NCI-H2029 (cell line): Measurements from ENCODE around the gene FAM234A.
"Not testable (repeated sequence)": the region's sequence is repeated elsewhere in the genome, so short reads cannot be mapped to it uniquely, and the experiment has no call there.

Experiments
- DNase-seq: peaks from one replicate; lab custom pipeline; 2025; lab: John Stamatoyannopoulos, UW

The FAM234A gene

DNA sequence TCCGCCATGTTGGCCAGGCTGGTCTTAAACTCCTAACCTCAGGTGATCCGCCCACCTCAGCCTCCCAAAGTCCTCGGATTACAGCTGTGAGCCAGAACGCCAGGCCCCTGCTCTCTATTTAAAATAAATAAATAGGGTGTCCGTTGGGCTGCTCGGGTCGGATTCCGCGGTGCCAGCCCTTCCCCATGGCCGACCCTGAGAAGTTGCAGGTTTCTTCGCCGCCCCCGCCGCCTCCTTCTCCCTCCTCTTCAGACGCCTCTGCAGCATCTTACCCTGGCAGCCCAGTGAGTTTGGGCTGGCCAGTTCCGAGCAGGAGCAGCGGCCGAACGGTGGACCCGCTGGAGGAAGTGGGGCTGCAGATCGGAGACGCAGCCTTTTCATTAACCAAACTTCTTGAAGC is 3.7 kb upstream of the FAM234A start:
- DNase-seq: no peak

DNA sequence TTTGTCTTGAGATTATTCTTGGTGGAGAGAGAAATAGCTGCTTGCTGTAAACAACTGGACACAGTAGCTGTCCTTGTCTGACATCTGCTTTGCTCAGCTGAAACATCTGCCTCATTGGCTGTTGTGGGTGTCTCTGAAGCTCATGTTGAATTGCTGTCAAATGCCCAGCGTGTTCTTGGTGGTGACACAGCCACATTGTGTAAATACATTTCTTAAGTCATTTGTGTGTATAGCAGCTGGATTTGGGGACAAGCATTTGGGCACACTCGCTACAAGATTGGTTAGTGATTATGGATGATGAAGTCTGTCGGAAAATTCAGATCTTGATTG is 5.3 kb downstream of the FAM234A start:
- DNase-seq: no peak

- DNase-seq: no peak
Observed at GRCh38 chr16:240559-240958, 5.9 kb downstream of the FAM234A start.

DNA sequence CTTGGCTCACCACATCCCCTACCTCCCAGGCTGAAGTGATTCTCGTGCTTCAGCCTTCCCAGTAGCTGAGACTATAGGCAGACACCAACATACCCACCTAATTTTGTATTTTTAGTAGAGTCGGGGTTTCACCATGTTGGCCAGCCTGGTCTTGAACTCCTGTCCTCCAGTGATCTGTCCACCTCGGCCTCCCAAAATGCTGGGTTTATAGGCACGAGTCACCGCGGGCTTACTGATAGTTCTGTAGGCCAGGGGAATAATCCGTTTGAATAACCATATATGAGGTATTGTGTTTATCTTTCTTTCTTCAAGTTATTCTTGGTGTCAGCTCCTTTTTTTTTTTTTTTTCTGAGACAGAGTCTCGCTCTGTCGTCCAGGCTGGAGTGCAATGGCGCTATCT is 7.7 kb downstream of the FAM234A start:
- DNase-seq: no peak

GRCh38 chr16:243348-243747 is 8.7 kb downstream of the FAM234A start:
- no peak for DNase-seq

- no peak for DNase-seq
Observed at GRCh38 chr16:245105-245504, 10.5 kb downstream of the FAM234A start.

GRCh38 chr16:247027-247426 is 12.4 kb downstream of the FAM234A start:
- no peak for DNase-seq

GRCh38 chr16:249431-249830 is 14.8 kb downstream of the FAM234A start:
- no peak for DNase-seq

DNA sequence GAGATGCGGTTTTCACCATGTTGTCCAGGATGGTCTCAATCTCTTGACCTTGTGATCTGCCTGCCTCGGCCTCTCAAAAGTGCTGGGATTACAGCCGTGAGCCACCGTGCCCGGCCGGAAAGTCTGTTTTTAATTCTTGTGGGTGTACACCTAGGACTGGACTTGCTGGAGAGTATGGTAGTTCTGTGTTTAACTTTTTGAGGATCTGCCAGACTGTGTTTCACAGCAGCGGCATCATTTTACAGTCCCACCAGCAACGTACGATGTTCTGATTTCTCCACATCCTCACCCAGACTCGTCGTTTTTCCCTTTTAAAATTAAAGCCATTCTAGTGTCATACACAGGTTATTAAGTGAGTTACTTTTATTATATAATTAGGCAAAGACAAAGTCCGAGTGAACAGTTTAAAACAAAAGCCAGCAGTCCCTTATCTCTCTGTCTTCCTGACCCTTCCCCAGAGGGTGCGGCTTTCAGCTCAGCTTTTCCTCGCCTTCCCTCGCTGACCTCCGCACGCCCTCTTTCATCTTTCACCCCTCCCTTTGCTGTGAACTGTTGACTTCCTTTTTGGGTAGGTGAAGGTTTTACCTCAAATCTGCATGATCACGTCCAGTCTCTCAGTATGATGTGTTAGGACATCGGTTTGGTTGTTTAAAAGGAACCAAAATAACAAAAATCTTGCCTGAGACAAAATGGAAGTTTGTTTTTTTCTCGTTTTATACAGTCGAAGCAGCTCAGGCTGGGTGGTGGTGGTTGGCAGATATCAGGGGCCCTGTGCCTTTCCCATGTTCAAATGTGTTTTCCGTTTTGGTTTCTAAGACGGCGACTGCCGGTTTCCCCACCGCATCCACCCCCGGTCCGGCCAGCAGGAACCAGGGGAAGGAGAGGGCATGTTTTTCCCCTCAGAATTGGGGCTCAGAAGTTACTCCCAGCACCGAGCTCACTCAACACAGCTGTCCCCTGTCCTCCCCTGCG is 18.0 kb downstream of the FAM234A start:
- DNase-seq: no peak

DNA sequence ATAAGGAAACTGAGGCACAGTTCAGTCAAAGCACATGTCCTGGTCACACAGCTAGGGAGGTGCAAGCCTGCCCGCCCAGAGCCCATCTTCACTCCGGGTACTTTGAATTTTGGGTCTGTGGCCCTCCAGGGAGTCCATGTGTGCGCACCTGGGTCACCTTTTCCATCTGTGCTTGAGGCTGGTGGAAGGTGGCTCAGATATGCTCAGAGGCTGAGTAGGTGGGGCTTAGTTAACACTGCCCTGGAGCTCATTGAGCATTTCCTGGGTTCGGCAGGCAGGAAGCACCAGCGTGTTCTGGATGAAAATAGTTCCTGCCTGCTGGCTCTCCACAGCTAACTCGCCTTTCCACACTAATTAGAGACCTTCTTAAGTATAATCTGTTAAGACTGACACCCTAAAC is 19.2 kb downstream of the FAM234A start:
- DNase-seq: no peak

DNA sequence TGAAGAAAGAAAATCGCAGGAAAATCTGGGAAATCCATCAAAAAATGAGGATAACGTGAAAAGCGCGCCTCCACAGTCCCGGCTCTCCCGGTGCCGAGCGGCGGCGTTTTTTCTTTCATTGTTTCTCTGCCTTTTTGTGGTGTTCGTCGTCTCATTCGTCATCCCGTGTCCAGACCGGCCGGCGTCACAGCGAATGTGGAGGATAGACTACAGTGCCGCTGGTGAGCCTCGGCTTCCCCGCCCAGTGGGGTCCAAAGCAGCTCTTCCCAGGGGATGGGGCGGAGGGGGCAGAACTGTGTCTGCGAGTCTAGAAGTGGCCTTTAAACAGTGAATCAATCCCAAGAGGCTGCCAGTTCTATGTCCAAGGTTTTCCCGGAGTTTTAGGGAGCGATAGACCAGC is 19.8 kb downstream of the FAM234A start:
- no peak for DNase-seq

DNA sequence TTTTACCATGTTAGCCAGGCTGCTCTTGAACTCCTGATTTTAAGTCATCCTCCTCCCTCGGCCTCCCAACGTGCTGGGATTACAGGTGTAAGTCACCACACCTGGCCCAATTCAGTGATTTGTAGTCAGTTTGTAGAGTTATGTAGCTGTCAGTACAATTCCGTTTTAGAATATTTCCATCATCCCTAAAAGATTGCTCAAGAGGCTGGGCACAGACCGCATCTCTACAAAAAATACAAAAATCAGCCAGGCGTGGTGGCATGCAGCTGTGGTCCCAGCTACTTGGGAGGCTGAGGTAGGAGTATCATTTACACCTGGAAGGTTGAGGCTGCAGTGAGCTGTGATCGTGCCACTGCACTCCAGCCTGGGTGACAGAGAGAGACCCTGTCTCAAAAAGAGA is 20.6 kb downstream of the FAM234A start:
- DNase-seq: no peak

DNA sequence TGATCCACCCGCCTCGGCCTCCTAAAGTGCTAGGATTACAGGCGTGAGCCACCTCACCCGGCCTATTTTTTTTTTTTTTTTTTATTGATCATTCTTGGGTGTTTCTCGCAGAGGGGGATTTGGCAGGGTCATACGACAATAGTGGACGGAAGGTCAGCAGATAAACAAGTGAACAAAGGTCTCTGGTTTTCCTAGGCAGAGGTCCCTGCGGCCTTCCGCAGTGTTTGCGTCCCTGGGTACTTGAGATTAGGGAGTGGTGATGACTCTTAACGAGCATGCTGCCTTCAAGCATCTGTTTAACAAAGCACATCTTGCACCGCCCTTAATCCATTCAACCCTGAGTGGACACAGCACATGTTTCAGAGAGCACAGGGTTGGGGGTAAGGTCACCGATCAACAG is 23.5 kb downstream of the FAM234A start:
- not testable (repeated sequence) for DNase-seq

DNA sequence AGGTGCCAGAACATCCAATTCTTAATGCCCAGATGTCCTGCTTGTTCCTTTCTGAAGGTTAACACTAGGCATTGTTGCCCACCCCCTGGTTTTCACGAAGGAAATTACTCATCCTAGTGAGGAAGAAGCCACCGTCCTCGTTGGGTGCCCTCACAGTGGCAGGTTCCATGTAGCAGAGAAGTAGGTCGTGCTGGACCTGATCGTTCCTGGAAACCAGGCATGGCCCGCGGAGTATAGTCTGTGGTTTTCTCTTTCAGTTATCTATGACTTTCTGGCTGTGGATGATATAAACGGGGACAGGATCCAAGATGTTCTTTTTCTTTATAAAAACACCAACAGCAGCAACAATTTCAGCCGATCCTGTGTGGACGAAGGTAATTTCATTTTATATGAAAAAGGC is 24.6 kb downstream of the FAM234A start:
- no peak for DNase-seq

GRCh38 chr16:259814-260253 is 25.2 kb downstream of the FAM234A start:
- DNase-seq: no peak

DNA sequence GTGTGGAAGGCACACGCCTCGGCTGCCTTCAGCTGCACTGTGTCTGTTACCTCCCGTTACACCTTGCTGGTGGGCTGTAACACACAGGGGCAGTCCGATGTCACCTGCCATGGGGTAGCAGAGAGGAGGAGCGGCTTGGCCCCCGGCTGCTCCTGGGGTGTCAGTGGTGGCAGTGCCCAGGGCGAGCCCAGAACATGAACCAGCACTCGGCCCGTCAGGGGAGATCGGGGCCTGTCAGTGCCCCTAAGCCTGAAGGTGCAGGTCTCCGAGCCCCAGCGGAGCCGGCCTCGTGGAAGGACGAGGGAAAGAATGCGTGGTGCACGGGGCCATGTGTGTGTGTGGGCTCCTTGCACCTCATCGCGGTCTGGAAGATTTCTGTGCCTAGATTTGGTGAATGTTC is 25.7 kb downstream of the FAM234A start:
- no peak for DNase-seq

- DNase-seq: no peak
Observed at GRCh38 chr16:261031-261691, 26.5 kb downstream of the FAM234A start.

DNA sequence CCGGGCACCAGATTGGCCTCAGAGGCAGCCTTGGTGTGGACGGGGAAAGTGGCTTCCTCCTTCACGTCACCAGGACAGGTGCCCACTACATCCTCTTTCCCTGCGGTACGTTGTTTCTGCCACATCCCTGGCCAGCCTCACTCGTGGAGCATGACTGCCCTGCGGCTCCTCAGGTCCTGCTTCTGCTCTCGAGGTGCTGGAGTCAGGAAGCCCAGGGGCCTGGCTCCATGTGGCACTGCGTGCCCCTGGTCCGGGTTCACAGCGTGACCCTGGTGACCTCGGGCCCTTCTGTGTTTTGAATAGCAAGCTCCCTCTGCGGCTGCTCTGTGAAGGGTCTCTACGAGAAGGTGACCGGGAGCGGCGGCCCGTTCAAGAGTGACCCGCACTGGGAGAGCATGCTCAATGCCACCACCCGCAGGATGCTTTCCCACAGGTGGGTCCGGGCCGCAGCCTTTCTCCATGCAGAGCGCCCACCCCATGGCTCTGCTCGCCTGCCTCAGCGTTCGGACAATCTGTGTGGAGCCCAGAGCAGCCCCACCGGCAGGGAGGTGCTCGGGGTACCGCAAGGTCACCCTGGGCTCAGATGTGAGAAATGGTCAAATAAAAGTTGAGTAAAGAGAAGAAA is 27.6 kb downstream of the FAM234A start:
- no peak for DNase-seq

DNA sequence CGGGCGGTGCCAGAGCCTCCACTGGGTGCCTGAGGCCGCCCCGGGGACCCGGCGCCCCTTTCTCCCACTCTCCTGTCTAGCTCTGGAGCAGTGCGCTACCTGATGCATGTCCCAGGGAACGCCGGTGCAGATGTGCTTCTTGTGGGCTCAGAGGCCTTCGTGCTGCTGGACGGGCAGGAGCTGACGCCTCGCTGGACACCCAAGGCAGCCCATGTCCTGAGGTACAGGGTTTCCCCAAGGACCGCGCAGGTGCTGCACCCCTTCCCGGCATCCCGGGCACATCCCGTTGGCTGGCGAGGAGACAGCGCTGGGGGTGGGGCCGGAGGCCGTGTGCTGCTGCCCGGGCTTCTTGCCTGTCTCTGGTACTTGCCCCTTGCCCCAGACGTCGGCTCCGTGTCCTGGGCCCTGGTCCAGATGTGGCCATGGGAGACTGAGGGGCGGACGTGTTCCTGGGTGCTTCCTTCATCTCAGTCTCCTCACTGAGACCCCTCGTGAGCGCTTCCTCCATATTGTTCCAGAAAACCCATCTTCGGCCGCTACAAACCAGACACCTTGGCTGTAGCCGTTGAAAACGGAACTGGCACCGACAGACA is 28.7 kb downstream of the FAM234A start:
- no peak for DNase-seq

DNA sequence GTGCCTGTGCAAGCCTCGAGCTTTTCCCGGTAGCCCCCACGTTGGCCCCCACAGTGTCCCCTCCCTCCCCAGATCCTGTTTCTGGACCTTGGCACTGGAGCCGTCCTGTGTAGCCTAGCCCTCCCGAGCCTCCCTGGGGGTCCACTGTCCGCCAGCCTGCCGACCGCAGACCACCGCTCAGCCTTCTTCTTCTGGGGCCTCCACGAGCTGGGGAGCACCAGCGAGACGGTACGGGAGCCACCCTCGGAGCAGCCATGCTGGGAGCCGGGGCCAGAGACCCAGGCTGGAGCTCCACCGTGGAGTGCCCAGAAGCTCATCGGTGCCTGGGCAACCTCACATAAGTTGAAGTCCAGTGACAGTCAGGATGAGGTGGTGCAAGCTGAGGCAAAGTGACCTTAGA is 29.3 kb downstream of the FAM234A start:
- DNase-seq: no peak

DNA sequence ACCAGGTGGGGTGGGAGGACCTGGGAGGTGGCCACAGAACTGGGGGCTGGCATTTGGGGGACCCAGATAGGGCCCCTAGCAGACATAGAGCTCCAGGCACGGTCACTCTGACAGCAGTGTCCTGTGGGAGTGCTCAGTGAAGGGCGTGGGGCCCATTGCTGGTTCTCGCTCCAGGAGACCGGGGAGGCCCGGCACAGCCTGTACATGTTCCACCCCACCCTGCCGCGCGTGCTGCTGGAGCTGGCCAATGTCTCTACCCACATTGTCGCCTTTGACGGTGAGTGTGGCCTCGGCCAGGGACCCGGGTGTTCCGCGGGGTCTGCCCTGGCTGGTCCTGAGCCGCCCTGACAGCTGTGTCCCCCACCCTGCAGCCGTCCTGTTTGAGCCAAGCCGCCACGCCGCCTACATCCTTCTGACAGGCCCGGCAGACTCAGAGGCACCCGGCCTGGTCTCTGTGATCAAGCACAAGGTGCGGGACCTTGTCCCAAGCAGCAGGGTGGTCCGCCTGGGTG is 29.9 kb downstream of the FAM234A start:
- DNase-seq: no peak

DNA sequence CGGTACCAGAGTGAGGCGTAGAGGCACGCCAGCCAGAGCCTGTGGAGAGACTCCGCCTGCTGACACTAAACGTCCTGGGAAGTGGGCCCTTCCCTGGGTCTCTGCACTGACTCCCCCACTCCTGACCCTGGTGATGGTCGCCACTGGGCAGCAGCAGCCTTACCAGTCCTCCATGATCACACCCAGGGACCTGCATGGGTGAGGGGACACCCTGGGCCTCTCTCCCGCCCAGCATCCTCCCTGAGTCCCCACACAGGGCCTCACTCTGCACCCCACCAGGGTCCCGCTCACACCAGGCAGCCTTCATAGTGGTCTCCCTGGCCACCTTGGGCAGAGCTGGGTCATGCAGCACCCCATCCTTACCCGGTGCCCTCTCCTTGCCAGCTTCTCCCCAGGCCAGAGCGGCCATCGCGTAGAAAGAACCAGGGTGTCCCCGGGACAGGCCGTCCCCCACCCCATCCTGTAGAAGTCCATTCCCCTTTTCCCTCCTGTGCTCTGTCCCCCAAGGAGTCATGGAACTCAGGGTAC is 30.4 kb downstream of the FAM234A start:
- DNase-seq: no peak
